GM13977 (cell line): ENCODE data around the gene COL5A1.

Source experiments
- DNase-seq: peaks from one replicate; pipeline ENCODE4 v3.0.0; 2012; ENCODE audit warnings: low spot score
- CTCF ChIP-seq: IDR thresholded peaks from 2 replicates; pipeline ENCODE4 v1.5.1; 2012; ENCODE audit warnings: mild to moderate bottlenecking, control low read depth; ENCODE audit not compliant: insufficient read depth; ENCODE audit errors: extremely low read depth, missing control alignments
- in situ Hi-C: fragments of 300-500 bp; cut with MboI; formaldehyde crosslinking; loops from one replicate; pipeline ENCODE4 v1.12.0; 2022; ENCODE audit warnings: low sequenced_read_pairs, low pct_unique_long_range_greater_than_20kb, mixed read lengths, inconsistent platforms; ENCODE audit not compliant: unreplicated experiment

Gene COL5A1

DNA sequence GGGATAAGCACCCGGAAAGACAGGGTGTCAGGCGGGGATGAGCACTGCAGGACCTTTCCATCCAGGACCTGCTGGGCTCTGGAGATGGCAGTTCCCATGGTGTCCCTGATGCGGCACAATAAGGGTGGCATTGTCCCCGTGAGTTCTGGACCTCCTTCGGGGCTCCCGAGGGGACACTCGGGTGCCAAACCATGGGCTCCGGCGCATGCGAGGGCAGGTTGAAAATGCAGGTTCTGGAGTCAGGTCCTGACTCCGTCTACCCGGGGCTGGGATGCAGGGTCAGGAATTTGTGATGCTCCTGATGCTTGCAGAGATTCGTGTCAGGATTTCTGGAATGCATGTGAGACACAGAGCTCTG lies 239.7 kb downstream of the COL5A1 start:
- TF ChIP-seq CTCF: no peak
- DNase-seq: no peak
- in situ Hi-C loops: no loop called here

- TF ChIP-seq CTCF: no peak
- in situ Hi-C loops: no loop called here
- DNase-seq: no peak
Observed at GRCh38 chr9:134882204-134882785, 240.7 kb downstream of the COL5A1 start.

DNA sequence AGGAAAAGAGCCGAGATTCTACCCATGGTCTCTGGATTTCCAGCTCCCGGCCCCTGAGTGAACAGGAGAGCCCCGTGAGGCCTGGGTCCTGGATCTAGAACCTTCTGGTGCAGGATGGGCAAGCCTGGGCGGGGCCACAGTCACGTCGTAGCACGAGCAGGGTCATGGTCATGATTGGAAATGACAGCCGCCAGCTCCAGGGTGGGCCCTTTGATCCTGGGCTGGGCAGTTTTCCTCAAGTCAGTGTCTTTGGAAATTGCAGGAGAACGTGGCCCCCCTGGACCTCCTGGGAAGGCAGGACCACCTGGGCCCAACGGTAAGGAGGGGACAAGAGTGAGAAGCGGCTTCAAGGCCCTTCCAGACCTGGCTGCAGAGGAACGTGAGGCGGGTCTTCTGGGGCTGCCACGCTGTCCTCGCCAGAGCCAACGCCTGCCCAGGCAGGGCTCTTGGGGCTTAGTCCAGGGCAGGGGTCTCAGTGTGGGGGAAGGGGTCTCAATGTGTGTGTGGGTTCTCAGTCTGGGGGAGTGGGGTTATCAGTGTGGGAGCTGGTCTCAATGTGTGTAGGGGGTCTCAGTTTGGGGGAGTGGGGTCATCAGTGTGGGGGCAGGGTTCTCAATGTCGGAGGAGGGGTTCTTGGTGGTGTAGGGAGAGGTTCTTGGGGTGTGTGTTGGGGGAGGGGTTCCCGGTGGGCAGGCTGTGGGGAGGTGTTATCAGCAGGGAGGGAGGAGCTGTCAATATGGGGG lies 241.6 kb downstream of the COL5A1 start:
- no peak for DNase-seq
- no peak for TF ChIP-seq CTCF
- in situ Hi-C loops: no loop called here

DNA sequence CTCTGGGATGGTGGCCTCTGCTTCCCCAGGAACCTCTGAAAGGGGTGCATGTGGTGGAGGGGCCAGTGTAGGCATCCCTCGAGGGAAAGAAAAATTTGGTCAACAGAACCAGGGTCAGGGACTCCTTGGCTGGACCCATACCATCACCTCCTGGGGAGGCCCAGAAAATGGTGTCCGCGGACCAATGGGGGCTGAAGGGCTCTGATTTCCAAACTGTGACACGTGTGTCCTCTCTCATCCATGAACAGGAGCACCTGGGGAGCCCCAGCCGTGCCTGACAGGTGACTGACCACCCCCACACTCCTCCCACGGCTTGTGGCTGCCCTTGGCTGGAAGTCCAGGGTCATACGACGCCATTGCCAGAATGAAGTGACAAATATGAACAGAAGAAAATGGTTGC lies 242.9 kb downstream of the COL5A1 start:
- TF ChIP-seq CTCF: no peak
- in situ Hi-C loops: no loop called here
- no peak for DNase-seq

- in situ Hi-C loops: no loop called here
- DNase-seq: no peak
- no peak for TF ChIP-seq CTCF
Observed at GRCh38 chr9:134885001-134885678, 243.5 kb downstream of the COL5A1 start.

DNA sequence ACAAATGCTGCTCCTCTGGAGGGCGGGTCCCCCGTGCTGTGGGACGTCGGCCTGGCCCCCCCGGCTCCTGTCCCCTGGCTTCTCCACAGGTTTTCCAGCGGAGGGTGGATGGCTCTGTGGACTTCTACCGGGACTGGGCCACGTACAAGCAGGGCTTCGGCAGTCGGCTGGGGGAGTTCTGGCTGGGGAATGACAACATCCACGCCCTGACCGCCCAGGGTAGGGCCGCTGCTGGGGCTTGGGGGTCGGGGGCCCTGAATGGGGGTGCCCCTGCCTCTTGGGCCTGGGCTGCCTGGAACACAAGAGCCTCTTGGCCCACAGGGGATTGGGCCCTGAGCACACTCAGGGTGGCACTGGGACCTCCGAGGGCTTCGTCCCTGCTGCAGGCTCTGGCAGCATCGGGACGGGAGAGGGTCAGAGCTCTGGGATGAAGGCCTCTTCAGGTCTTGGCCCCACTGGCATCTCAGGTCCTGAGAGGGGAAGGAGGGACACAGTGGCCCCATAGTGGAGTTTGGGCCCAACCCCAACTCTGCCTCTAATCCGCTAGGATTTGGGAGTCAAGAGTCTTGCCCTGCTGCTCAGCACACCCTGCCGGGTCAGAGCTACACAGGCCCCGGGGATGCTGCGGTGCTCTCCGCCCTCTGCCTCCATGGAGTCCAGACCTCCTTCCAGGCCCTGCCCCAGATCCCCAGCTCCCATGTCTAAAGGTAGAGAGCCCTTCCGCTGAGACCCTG lies 244.2 kb downstream of the COL5A1 start:
- TF ChIP-seq CTCF: no peak
- no peak for DNase-seq
- in situ Hi-C loops: no loop called here
